ENCODE results near the gene PDE6D. TPM values are rescaled to one million over a fixed set of nuclear protein-coding genes. Genes with fewer than 3 reads are reported as not detected.

The PDE6D gene
- total RNA-seq, 1 donor from 2014 or later = 31.9 TPM

- peaks cover 8% of the 10 kb centered on the region for H3K27me3 Mint-ChIP-seq (ENCODE audit: insufficient read depth)
- H3K4me1 Mint-ChIP-seq (ENCODE audit: low read depth) = peaks cover 5% of the 10 kb centered on the region
- intact Hi-C loops (cut with micrococcal nuclease) = no loop called here
- H3K27ac Mint-ChIP-seq = peak overlapping the region; percentile 47
- peak overlapping the region; percentile 56 for H3K4me3 Mint-ChIP-seq
- DNase-seq (ENCODE audit: low spot score) = no peak
- H3K9me3 Mint-ChIP-seq = no peaks in the 10 kb centered on the region
- peaks cover 4% of the 10 kb centered on the region for H3K36me3 Mint-ChIP-seq (ENCODE audit: low read depth)
These were observed 77.1 kb downstream of the PDE6D start for GRCh38 chr2:231704017-231704416.

GRCh38 chr2:231701456-231702373 lies 79.4 kb downstream of the PDE6D start:
- Mint-ChIP-seq H3K36me3 (ENCODE audit: low read depth) (no peaks in the 10 kb centered on the region), H3K9me3 (no peaks in the 10 kb centered on the region), H3K4me1 (ENCODE audit: low read depth) (peaks cover 5% of the 10 kb centered on the region), H3K27ac (no peak overlapping the region), H3K27me3 (ENCODE audit: insufficient read depth) (peaks cover 5% of the 10 kb centered on the region), H3K4me3 (no peak overlapping the region)
- DNase-seq (ENCODE audit: low spot score) = no peak
- intact Hi-C loops (cut with micrococcal nuclease) = no loop called here

GRCh38 chr2:231699006-231699405 lies 82.1 kb downstream of the PDE6D start:
- Mint-ChIP-seq H3K36me3 (ENCODE audit: low read depth) (no peaks in the 10 kb centered on the region), H3K27me3 (ENCODE audit: insufficient read depth) (peaks cover 5% of the 10 kb centered on the region), H3K27ac (no peak overlapping the region), H3K9me3 (no peaks in the 10 kb centered on the region), H3K4me1 (ENCODE audit: low read depth) (no peaks in the 10 kb centered on the region), H3K4me3 (no peak overlapping the region)
- no peak for DNase-seq (ENCODE audit: low spot score)
- intact Hi-C loops (cut with micrococcal nuclease) = no loop called here

GRCh38 chr2:231696004-231696367 lies 85.1 kb downstream of the PDE6D start:
- intact Hi-C loops (cut with micrococcal nuclease) = no loop called here
- Mint-ChIP-seq H3K36me3 (ENCODE audit: low read depth) (no peaks in the 10 kb centered on the region), H3K4me1 (ENCODE audit: low read depth) (no peaks in the 10 kb centered on the region)

GRCh38 chr2:231693956-231694355 lies 87.1 kb downstream of the PDE6D start:
- no peak overlapping the region for H3K4me3 Mint-ChIP-seq
- no peaks in the 10 kb centered on the region for H3K9me3 Mint-ChIP-seq
- H3K4me1 Mint-ChIP-seq (ENCODE audit: low read depth) = no peaks in the 10 kb centered on the region
- DNase-seq (ENCODE audit: low spot score) = no peak
- H3K27ac Mint-ChIP-seq = no peak overlapping the region
- intact Hi-C loops (cut with micrococcal nuclease) = no loop called here
- peaks cover 5% of the 10 kb centered on the region for H3K27me3 Mint-ChIP-seq (ENCODE audit: insufficient read depth)
- no peaks in the 10 kb centered on the region for H3K36me3 Mint-ChIP-seq (ENCODE audit: low read depth)

More at GRCh38 chr2:231696004-231696367, 85.1 kb downstream of the PDE6D start:
- Mint-ChIP-seq H3K9me3 (no peaks in the 10 kb centered on the region), H3K27me3 (ENCODE audit: insufficient read depth) (peaks cover 6% of the 10 kb centered on the region), H3K27ac (no peak overlapping the region), H3K4me3 (no peak overlapping the region)
- DNase-seq (ENCODE audit: low spot score) = no peak

- H3K27me3 Mint-ChIP-seq (ENCODE audit: insufficient read depth) = peaks cover 5% of the 10 kb centered on the region
- DNase-seq (ENCODE audit: low spot score) = no peak
- no peak overlapping the region for H3K27ac Mint-ChIP-seq
- intact Hi-C loops (cut with micrococcal nuclease) = no loop called here
- H3K36me3 Mint-ChIP-seq (ENCODE audit: low read depth) = no peaks in the 10 kb centered on the region
- H3K4me1 Mint-ChIP-seq (ENCODE audit: low read depth) = no peaks in the 10 kb centered on the region
- no peaks in the 10 kb centered on the region for H3K9me3 Mint-ChIP-seq
- no peak overlapping the region for H3K4me3 Mint-ChIP-seq
These were observed 88.2 kb downstream of the PDE6D start for GRCh38 chr2:231692847-231693246.

GRCh38 chr2:231691251-231691772 lies 89.8 kb downstream of the PDE6D start:
- Mint-ChIP-seq H3K27me3 (ENCODE audit: insufficient read depth) (peaks cover 7% of the 10 kb centered on the region), H3K36me3 (ENCODE audit: low read depth) (no peaks in the 10 kb centered on the region), H3K9me3 (no peaks in the 10 kb centered on the region), H3K4me3 (no peak overlapping the region), H3K4me1 (ENCODE audit: low read depth) (no peaks in the 10 kb centered on the region), H3K27ac (no peak overlapping the region)
- no peak for DNase-seq (ENCODE audit: low spot score)
- intact Hi-C loops (cut with micrococcal nuclease) = no loop called here

- intact Hi-C loops (cut with micrococcal nuclease) = no loop called here
- Mint-ChIP-seq H3K27ac (no peak overlapping the region), H3K27me3 (ENCODE audit: insufficient read depth) (peaks cover 7% of the 10 kb centered on the region), H3K4me3 (no peak overlapping the region), H3K4me1 (ENCODE audit: low read depth) (no peaks in the 10 kb centered on the region), H3K36me3 (ENCODE audit: low read depth) (no peaks in the 10 kb centered on the region), H3K9me3 (no peaks in the 10 kb centered on the region)
- no peak for DNase-seq (ENCODE audit: low spot score)
These were observed 91.8 kb downstream of the PDE6D start for GRCh38 chr2:231689124-231689893.

- DNase-seq (ENCODE audit: low spot score) = no peak
- Mint-ChIP-seq H3K27me3 (ENCODE audit: insufficient read depth) (peaks cover 10% of the 10 kb centered on the region), H3K4me1 (ENCODE audit: low read depth) (no peaks in the 10 kb centered on the region), H3K36me3 (ENCODE audit: low read depth) (no peaks in the 10 kb centered on the region), H3K9me3 (no peaks in the 10 kb centered on the region), H3K27ac (no peak overlapping the region), H3K4me3 (no peak overlapping the region)
- intact Hi-C loops (cut with micrococcal nuclease) = no loop called here
These were observed 92.4 kb downstream of the PDE6D start for GRCh38 chr2:231688719-231689118.

GRCh38 chr2:231687961-231688360 lies 93.1 kb downstream of the PDE6D start:
- no peak overlapping the region for H3K27ac Mint-ChIP-seq
- peaks cover 10% of the 10 kb centered on the region for H3K27me3 Mint-ChIP-seq (ENCODE audit: insufficient read depth)
- intact Hi-C loops (cut with micrococcal nuclease) = no loop called here
- no peak overlapping the region for H3K4me3 Mint-ChIP-seq
- H3K9me3 Mint-ChIP-seq = no peaks in the 10 kb centered on the region
- DNase-seq (ENCODE audit: low spot score) = no peak
- H3K36me3 Mint-ChIP-seq (ENCODE audit: low read depth) = no peaks in the 10 kb centered on the region
- H3K4me1 Mint-ChIP-seq (ENCODE audit: low read depth) = no peaks in the 10 kb centered on the region

GRCh38 chr2:231687133-231687852 lies 93.8 kb downstream of the PDE6D start:
- no peaks in the 10 kb centered on the region for H3K4me1 Mint-ChIP-seq (ENCODE audit: low read depth)
- no peak overlapping the region for H3K4me3 Mint-ChIP-seq
- peaks cover 13% of the 10 kb centered on the region for H3K27me3 Mint-ChIP-seq (ENCODE audit: insufficient read depth)
- DNase-seq (ENCODE audit: low spot score) = peak; percentile 31
- no peak overlapping the region for H3K27ac Mint-ChIP-seq
- intact Hi-C loops (cut with micrococcal nuclease) = no loop called here
- no peaks in the 10 kb centered on the region for H3K36me3 Mint-ChIP-seq (ENCODE audit: low read depth)
- H3K9me3 Mint-ChIP-seq = no peaks in the 10 kb centered on the region

GRCh38 chr2:231686192-231687100 lies 94.6 kb downstream of the PDE6D start:
- Mint-ChIP-seq H3K27me3 (ENCODE audit: insufficient read depth) (peaks cover 20% of the 10 kb centered on the region), H3K4me3 (no peak overlapping the region), H3K4me1 (ENCODE audit: low read depth) (no peaks in the 10 kb centered on the region), H3K36me3 (ENCODE audit: low read depth) (peaks cover 2% of the 10 kb centered on the region), H3K27ac (peak overlapping the region; percentile 55), H3K9me3 (no peaks in the 10 kb centered on the region)
- no peak for DNase-seq (ENCODE audit: low spot score)
- intact Hi-C loops (cut with micrococcal nuclease) = no loop called here

All from activated T-helper 1 cell treated with anti-CD3 and anti-CD28 coated beads, Interleukin-12 subunit alpha, Interleukin-12 subunit beta, Interleukin-2, Interleukin-4 antibody, amounts not matched to agents 30 ng/mL and 10 ng/mL and 1 ng/mL, durations not matched to agents 14 hours and 24 hours and 36 hours (primary cell).